KMS-11 (cell line): ENCODE data around the gene PHOX2A.

Source experiments
- H2AFZ ChIP-seq: fragments of 200-600 bp; sonication (generic); 2 replicates; pipeline ENCODE4 v1.6.1; 2016; ENCODE audit warnings: antibody characterized with exemption, mixed run types, low read depth
- H3K27ac ChIP-seq: fragments of 200-600 bp; sonication (generic); 2 replicates; pipeline ENCODE4 v1.6.1; 2016; ENCODE audit warnings: mild to moderate bottlenecking, mixed run types
- H3K27me3 ChIP-seq: fragments of 200-600 bp; sonication (generic); 2 replicates; pipeline ENCODE4 v1.6.1; 2017; ENCODE audit warnings: mild to moderate bottlenecking, low read depth, mixed run types, moderate library complexity; ENCODE audit not compliant: insufficient read depth
- H3K36me3 ChIP-seq: fragments of 200-600 bp; sonication (generic); 2 replicates; pipeline ENCODE4 v1.6.1; 2017; ENCODE audit warnings: mild to moderate bottlenecking, mixed run types; ENCODE audit not compliant: insufficient read depth
- H3K4me1 ChIP-seq: fragments of 200-600 bp; sonication (generic); 2 replicates; pipeline ENCODE4 v1.6.1; 2016; ENCODE audit warnings: mild to moderate bottlenecking, low read depth, mixed run types; ENCODE audit not compliant: poor library complexity, severe bottlenecking
- H3K4me2 ChIP-seq: fragments of 200-600 bp; sonication (generic); 2 replicates; pipeline ENCODE4 v1.7.0; 2016; ENCODE audit warnings: mild to moderate bottlenecking, mixed run types
- H3K4me3 ChIP-seq: fragments of 200-600 bp; sonication (generic); IDR thresholded peaks from 2 replicates; pipeline ENCODE4 v1.6.1; 2017; ENCODE audit warnings: low read depth, low read length, mixed read lengths; ENCODE audit not compliant: insufficient read depth
- H3K79me2 ChIP-seq: fragments of 200-600 bp; sonication (generic); 2 replicates; pipeline ENCODE4 v1.6.1; 2016; ENCODE audit warnings: low read depth, mixed run types; ENCODE audit not compliant: insufficient read depth
- H3K9ac ChIP-seq: fragments of 200-600 bp; sonication (generic); 2 replicates; pipeline ENCODE4 v1.6.1; 2016; ENCODE audit warnings: mild to moderate bottlenecking, mixed run types
- H4K20me1 ChIP-seq: fragments of 200-600 bp; sonication (generic); 2 replicates; pipeline ENCODE4 v1.6.1; 2016; ENCODE audit warnings: mild to moderate bottlenecking, mixed run types; ENCODE audit not compliant: insufficient read depth
- TF ChIP-seq, protein P1 (sequence below): fragments of 200-600 bp; sonication (generic); conservative IDR thresholded peaks from 2 replicates; pipeline ENCODE4 v1.6.1; 2017; ENCODE audit warnings: low read depth, mild to moderate bottlenecking, antibody characterized with exemption, low read length, moderate library complexity, mixed read lengths

Gene PHOX2A

GRCh38 chr11:72238040-72238450 is 5.9 kb downstream of the PHOX2A start:
- no peaks in the 10 kb centered on the region for H3K79me2 ChIP-seq
- H3K4me2 ChIP-seq: no peak overlapping the region
- no peaks in the 10 kb centered on the region for H4K20me1 ChIP-seq
- no peak overlapping the region for H3K9ac ChIP-seq
- H2AFZ ChIP-seq: no peak overlapping the region
- no peak overlapping the region for H3K4me3 ChIP-seq
- no peak overlapping the region for H3K27ac ChIP-seq
- no peaks in the 10 kb centered on the region for H3K27me3 ChIP-seq
- H3K36me3 ChIP-seq: no peaks in the 10 kb centered on the region
- TF ChIP-seq, protein P1, sequence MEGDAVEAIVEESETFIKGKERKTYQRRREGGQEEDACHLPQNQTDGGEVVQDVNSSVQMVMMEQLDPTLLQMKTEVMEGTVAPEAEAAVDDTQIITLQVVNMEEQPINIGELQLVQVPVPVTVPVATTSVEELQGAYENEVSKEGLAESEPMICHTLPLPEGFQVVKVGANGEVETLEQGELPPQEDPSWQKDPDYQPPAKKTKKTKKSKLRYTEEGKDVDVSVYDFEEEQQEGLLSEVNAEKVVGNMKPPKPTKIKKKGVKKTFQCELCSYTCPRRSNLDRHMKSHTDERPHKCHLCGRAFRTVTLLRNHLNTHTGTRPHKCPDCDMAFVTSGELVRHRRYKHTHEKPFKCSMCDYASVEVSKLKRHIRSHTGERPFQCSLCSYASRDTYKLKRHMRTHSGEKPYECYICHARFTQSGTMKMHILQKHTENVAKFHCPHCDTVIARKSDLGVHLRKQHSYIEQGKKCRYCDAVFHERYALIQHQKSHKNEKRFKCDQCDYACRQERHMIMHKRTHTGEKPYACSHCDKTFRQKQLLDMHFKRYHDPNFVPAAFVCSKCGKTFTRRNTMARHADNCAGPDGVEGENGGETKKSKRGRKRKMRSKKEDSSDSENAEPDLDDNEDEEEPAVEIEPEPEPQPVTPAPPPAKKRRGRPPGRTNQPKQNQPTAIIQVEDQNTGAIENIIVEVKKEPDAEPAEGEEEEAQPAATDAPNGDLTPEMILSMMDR: peak; percentile 53
- H3K4me1 ChIP-seq: no peaks in the 10 kb centered on the region

GRCh38 chr11:72237112-72237931 is 6.7 kb downstream of the PHOX2A start:
- Histone ChIP-seq H3K36me3 (no peaks in the 10 kb centered on the region), H4K20me1 (no peaks in the 10 kb centered on the region), H3K4me2 (no peak overlapping the region), H3K27me3 (no peaks in the 10 kb centered on the region), H3K9ac (no peak overlapping the region), H3K27ac (no peak overlapping the region), H3K4me1 (no peaks in the 10 kb centered on the region), H3K79me2 (no peaks in the 10 kb centered on the region), H3K4me3 (no peak overlapping the region), H2AFZ (no peak overlapping the region)
- TF ChIP-seq, protein P1: no peak

DNA sequence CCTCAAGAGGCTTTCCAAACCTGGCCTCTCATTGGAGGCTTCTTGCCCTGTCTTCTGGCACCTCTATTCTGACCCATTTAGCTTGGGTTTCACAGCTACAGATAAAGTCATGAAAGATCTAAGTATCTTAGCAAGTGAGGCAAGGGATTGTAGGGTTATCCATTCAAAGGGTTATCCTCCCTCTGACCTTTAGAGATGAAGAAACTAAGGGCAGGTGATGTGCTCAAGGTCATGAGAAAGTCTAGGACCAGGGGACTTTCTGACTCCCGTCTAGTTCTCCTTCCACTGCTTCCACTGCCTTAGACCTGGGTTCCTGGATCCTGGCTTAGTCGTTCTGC is 7.2 kb downstream of the PHOX2A start:
- Histone ChIP-seq H3K9ac (no peak overlapping the region), H3K4me1 (no peaks in the 10 kb centered on the region), H3K36me3 (no peaks in the 10 kb centered on the region), H3K4me2 (no peak overlapping the region), H3K27me3 (no peaks in the 10 kb centered on the region), H2AFZ (no peak overlapping the region), H3K27ac (peak overlapping the region; percentile 13; the same call in 1 of the 2 replicates), H4K20me1 (no peaks in the 10 kb centered on the region), H3K4me3 (no peak overlapping the region), H3K79me2 (no peaks in the 10 kb centered on the region)
- TF ChIP-seq, protein P1: no peak

DNA sequence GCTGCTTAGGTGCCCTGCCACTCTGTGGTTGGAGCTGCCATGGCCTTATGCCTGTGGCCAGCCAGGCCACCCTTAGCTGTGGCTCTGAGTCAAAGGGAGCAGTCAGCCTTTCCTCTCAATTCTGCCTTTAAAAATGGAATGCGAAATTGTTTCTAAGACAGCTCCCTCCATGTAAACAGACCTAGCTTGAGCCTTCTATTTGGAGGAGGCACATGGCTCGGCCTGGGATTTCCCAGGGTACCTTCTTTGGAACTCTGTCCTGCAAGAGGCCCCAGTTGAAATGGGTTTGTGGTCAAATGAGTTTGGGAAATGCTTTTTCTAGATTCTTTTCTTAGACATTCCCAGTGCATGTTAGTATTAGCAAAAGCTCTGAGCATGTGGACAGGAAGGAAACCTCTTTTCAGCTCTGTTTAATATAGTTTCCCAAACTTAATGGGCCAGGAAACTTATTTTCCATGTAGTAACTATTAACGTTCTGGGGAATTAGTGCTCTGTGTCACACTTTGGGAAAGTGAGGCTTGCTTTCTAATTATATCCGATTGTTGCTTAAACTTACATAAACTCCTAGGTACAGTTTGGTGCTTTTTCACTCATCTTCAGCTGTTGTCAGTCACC is 7.8 kb downstream of the PHOX2A start:
- H3K27me3 ChIP-seq: no peaks in the 10 kb centered on the region
- no peak overlapping the region for H2AFZ ChIP-seq
- no peak overlapping the region for H3K4me2 ChIP-seq
- no peaks in the 10 kb centered on the region for H3K4me1 ChIP-seq
- no peak overlapping the region for H3K9ac ChIP-seq
- no peaks in the 10 kb centered on the region for H3K79me2 ChIP-seq
- peak overlapping the region; percentile 13; the same call in 1 of the 2 replicates for H3K27ac ChIP-seq
- no peaks in the 10 kb centered on the region for H3K36me3 ChIP-seq
- no peak overlapping the region for H3K4me3 ChIP-seq
- no peaks in the 10 kb centered on the region for H4K20me1 ChIP-seq
- TF ChIP-seq, protein P1: no peak
